ENCODE measurements around the gene CHI3L2. TPM values are rescaled to one million over a fixed set of nuclear protein-coding genes. Genes with fewer than 3 reads are reported as not detected.

The CHI3L2 gene
- total RNA-seq, 1 donor from 2014 or later, result 50.3 TPM

DNA sequence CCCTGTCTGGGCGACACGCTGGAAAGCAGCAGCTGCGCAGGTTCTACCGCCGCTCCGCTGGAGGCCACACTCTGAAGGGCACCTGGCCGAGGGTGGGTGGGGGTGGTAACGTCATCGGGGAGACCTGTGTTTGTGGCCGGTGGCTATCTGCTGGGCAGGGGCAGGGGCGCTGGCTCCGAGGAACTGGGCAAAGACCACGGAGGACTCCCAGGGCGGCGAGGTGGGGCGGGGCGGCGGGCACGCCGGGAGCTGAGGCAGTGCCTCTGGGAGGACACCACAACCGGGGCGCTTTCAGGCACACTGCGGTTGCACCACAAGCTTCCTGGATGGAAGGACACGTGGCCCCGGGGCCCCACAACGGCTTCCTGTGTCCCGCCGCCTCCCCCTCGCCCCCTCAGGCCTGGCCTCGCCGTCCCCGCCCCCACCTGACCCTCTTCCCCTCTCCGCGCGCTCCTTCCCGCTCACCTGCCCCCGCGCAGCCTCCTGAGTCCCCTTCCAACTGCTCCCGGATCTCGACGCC, 23.8 kb upstream of the CHI3L2 start:
- Histone ChIP-seq H3K36me3 (no peaks in the 10 kb centered on the region), H3K27ac (peak overlapping the region; percentile 93), H3K9me3 (no peaks in the 10 kb centered on the region), H3K4me3 (peak overlapping the region; percentile 75), H3K27me3 (no peaks in the 10 kb centered on the region), H3K4me1 (peaks cover 45% of the 10 kb centered on the region)
- peak; percentile 97 for DNase-seq
- intact Hi-C loops (cut with DNase I), result no loop called here
- TF ChIP-seq, protein P1, sequence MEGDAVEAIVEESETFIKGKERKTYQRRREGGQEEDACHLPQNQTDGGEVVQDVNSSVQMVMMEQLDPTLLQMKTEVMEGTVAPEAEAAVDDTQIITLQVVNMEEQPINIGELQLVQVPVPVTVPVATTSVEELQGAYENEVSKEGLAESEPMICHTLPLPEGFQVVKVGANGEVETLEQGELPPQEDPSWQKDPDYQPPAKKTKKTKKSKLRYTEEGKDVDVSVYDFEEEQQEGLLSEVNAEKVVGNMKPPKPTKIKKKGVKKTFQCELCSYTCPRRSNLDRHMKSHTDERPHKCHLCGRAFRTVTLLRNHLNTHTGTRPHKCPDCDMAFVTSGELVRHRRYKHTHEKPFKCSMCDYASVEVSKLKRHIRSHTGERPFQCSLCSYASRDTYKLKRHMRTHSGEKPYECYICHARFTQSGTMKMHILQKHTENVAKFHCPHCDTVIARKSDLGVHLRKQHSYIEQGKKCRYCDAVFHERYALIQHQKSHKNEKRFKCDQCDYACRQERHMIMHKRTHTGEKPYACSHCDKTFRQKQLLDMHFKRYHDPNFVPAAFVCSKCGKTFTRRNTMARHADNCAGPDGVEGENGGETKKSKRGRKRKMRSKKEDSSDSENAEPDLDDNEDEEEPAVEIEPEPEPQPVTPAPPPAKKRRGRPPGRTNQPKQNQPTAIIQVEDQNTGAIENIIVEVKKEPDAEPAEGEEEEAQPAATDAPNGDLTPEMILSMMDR (IDR thresholded peaks at IDR 0.05), result no peak
- ATAC-seq, result peak; percentile 85

DNA sequence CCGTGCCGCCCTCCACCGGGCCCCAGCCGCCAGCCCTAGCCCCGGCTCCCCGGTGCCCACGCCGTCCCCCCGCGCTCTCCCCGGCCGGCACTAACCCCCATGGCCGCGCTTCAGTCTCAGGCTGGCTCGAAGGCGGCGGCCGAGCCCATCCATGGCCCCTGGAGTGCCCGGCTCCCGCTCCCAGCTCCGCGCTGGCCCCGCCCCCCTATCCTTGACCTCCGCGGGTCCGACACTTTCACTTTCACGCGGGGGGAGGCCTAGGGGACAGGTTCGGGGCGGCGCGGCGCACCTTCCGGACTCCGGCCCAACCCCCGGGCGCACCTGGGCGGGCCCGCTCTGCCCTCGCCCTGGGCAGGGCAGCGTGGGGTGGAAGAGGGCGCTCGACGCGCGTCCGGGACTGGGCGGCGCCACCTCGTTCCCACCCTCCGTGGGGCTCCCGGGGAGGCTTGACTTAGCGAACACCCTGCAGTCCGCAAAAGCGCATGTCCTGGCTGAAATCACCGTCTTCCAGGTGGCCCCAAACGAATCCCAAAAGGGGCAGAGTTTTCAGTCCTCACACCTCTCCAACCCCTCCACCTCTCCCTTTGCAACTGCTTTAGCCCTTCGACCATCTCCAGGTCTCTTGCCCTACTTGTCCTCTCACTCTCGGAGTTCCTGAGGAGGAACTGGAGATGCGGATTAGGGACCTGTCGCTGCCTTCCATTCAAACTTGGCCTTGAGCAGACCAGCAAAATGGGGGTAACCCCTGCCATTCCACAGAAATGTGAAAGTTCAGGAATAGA, 23.1 kb upstream of the CHI3L2 start:
- Histone ChIP-seq H3K27me3 (no peaks in the 10 kb centered on the region), H3K4me3 (peak overlapping the region; percentile 75), H3K36me3 (no peaks in the 10 kb centered on the region), H3K9me3 (no peaks in the 10 kb centered on the region), H3K27ac (peak overlapping the region; percentile 93), H3K4me1 (peaks cover 44% of the 10 kb centered on the region)
- intact Hi-C loops (cut with DNase I), result no loop called here
- ATAC-seq (peak; percentile 83), DNase-seq (peak; percentile 94)
- TF ChIP-seq, protein P1 (IDR thresholded peaks at IDR 0.05), result peak; percentile 8

DNA sequence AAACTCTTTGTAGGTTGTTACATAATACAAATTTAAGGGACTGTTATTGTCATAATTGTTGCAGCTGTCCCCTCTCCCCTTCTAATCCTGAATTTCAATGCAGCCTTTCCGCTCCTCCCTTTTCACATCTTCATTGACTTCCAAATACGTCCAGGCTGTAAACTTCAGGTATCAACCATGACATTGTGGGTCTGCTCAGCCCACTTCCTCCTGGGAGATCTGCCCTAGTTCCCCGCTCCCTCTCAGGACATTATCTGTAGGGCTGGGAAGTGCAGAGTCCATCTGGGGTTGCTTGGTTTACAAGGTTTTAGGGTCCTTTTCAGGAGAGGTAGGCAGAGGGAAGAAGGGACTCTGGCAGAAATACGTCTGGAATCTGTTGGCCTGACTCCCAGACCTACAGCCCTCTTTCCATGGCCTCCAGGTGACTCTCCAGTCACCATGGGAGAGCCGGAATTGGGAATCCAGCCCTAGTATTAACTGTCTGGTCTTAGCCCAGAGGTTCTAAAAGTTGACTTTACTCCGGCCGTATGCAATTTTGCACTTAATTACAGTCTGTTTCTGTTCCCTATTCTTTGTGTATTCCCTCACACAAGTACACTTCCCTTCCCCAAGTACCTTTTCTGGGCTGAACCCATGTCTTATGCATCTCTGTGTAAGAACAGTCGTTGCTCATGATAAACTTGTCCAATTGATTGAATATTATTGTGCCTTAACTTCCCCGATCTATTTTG, 22.4 kb upstream of the CHI3L2 start:
- DNase-seq (no peak), ATAC-seq (no peak)
- Histone ChIP-seq H3K4me1 (peaks cover 39% of the 10 kb centered on the region), H3K36me3 (no peaks in the 10 kb centered on the region), H3K9me3 (no peaks in the 10 kb centered on the region), H3K27me3 (no peaks in the 10 kb centered on the region), H3K4me3 (peak overlapping the region; percentile 75), H3K27ac (peak overlapping the region; percentile 93)
- TF ChIP-seq, protein P1 (IDR thresholded peaks at IDR 0.05), result no peak
- intact Hi-C loops (cut with DNase I), result no loop called here

DNA sequence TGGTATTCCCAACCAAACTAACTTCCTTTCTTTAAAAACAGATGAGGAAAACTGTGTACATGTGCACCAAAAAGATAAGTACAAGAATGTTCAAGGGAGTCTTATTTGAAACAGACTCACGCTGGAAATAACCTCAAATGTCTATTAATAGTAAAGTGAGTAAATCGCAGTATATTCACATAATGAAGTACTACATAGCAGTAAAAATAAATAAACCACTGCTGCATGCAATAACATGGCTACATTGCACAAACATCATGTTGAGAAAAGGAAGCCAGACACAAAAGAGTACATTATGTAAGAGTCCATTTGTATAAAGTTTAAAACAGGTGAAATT, 21.8 kb upstream of the CHI3L2 start:
- Histone ChIP-seq H3K9me3 (no peaks in the 10 kb centered on the region), H3K36me3 (no peaks in the 10 kb centered on the region), H3K27me3 (no peaks in the 10 kb centered on the region), H3K4me3 (no peak overlapping the region), H3K27ac (peak overlapping the region; percentile 47), H3K4me1 (peaks cover 33% of the 10 kb centered on the region)
- TF ChIP-seq, protein P1 (IDR thresholded peaks at IDR 0.05), result no peak
- ATAC-seq (no peak), DNase-seq (no peak)
- intact Hi-C loops (cut with DNase I), result no loop called here

DNA sequence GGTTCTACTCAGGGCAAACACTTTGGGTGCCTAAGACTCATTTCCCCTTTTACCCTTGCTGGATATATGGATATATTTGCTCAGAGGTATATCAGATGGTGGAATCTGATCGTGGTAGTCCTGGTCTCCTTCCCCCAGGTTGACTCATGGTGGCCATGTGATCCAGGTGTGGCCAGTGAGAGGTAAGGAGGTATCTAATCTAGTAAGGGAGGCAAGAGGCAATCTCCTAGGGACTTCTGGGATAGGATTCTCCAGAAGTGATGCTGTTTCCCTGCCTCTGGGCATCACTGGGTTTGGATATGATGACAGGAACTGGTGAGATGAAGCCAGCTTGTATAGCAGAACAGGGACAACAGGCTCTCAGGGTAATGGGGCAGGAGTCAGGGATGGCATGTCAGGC, 18.6 kb upstream of the CHI3L2 start:
- H3K4me3 ChIP-seq, result no peak overlapping the region

More for the DNA sequence above, 18.6 kb upstream of the CHI3L2 start:
- TF ChIP-seq, protein P1 (IDR thresholded peaks at IDR 0.05), result no peak
- intact Hi-C loops (cut with DNase I), result no loop called here
- H3K36me3 ChIP-seq, result no peaks in the 10 kb centered on the region
- no peaks in the 10 kb centered on the region for H3K9me3 ChIP-seq
- H3K4me1 ChIP-seq, result peaks cover 11% of the 10 kb centered on the region
- no peaks in the 10 kb centered on the region for H3K27me3 ChIP-seq
- H3K27ac ChIP-seq, result no peak overlapping the region
- ATAC-seq (no peak), DNase-seq (no peak)

Measured in upper lobe of right lung (tissue), 1 donor.